ENCODE results near the gene CLASRP. TPM values are rescaled to one million over a fixed set of nuclear protein-coding genes. Genes with fewer than 3 reads are reported as not detected.

Gene CLASRP
- total and polyA plus RNA-seq, 2 of the 8 experiments (the other 6 are each of a cell fraction or from before 2014, with no cell fraction given): 22.3 to 71.7 TPM

DNA sequence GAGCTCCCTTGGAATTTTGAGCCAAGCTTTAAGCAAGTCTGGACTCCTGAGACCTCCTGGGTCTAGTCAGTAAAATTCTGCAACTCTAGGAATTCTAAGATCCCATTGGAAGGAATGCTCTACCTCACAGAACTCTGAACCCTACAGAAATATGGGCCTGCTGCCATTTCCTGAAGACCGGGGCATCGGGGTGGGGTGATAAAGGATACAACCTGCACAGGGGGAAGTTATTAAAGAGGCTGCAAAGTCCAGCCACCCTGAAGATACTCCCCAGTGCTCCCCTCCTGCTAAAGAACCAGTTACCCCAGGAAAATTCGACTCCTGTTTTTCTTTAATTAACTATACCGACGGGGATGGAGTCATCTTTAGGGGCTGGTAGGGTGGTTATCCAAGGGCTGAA is 51.8 kb downstream of the CLASRP start:
- no peak overlapping the region for H3K23ac ChIP-seq (ENCODE audit: insufficient read length)
- FAIRE-seq (no peak), DNase-seq (ENCODE audit: low read depth in 1 of 2, low spot score in 2 of 2) (no peak)
- H2BK5ac ChIP-seq (ENCODE audit: low read depth, low read length): peak overlapping the region; percentile 86; the same call in 1 of the 2 replicates
- H3K4me2 ChIP-seq (ENCODE audit: insufficient read depth in 1 of 2, low read depth in 2 of 2, low read length in 2 of 2): peak overlapping the region; percentile 94 to 98
- H4K20me1 ChIP-seq (replicated peaks in 1 of 2; ENCODE audit: control insufficient read depth in 1 of 2, insufficient read depth in 2 of 2, low read length in 2 of 2): peaks cover 4 to 14% of the 10 kb centered on the region in 2 experiments
- H3K79me2 ChIP-seq (ENCODE audit: control insufficient read depth in 1 of 2, insufficient read depth in 2 of 2, low read length in 2 of 2): peaks cover 19 to 37% of the 10 kb centered on the region in 2 experiments
- H3K36me3 ChIP-seq (ENCODE audit: control insufficient read depth in 2 of 4, insufficient read depth in 4 of 4, low read length in 3 of 4): peaks cover 4 to 16% (median 5%) of the 10 kb centered on the region in 4 experiments; a peak in 5 of 8 replicates
- H3K18ac ChIP-seq (ENCODE audit: extremely low read depth, low read length): no peak overlapping the region
- no peak overlapping the region for H4K5ac ChIP-seq (ENCODE audit: insufficient read length, low read depth, low read length)
- H3K27ac ChIP-seq (ENCODE audit: low read depth, low read length): 0 out of 2 replicates have a peak overlapping the region, but pooled peaks have one; percentile 55
- H4K91ac ChIP-seq (replicated peaks; ENCODE audit: insufficient read length, low read length): no peak overlapping the region
- no peak overlapping the region for H2AFZ ChIP-seq (ENCODE audit: low read length)
- H2AK5ac ChIP-seq (ENCODE audit: low read depth, low read length): 0 out of 2 replicates have a peak overlapping the region, but pooled peaks have one; percentile 46
- H4K8ac ChIP-seq (ENCODE audit: extremely low read depth, insufficient read depth, low read length): no peak overlapping the region
- H2BK15ac ChIP-seq (ENCODE audit: low read length): no peak overlapping the region
- H3K14ac ChIP-seq (ENCODE audit: insufficient read length): no peak overlapping the region
- ChIA-PET POLR2A (ENCODE audit: partially characterized antibody) (interaction anchor here (0.9 to 6.1 kb wide), 11 partner anchors 12 to 185 kb away, joined by 3 to 230 read pairs (median 6); partner anchors contain the start of genes APOE, GEMIN7 and ZNF296), CTCF (ENCODE audit: partially characterized antibody) (interaction anchor here (1.0 to 5.3 kb wide), 13 partner anchors 9 to 187 kb away, joined by 3 to 39 read pairs (median 5); partner anchors contain the start of genes GEMIN7 and ZNF296)
- peak overlapping the region; percentile 75; the same call in 1 of the 2 replicates for H2BK12ac ChIP-seq (ENCODE audit: low read depth, low read length)
- no peak overlapping the region for H3K4ac ChIP-seq (replicated peaks; ENCODE audit: insufficient read length, low read depth, low read length)
- H2BK120ac ChIP-seq (replicated peaks; ENCODE audit: low read depth, low read length): no peak overlapping the region
- no peaks in the 10 kb centered on the region for H3K27me3 ChIP-seq (replicated peaks in 1 of 4; ENCODE audit: control insufficient read depth in 3 of 4, extremely low read depth in 1 of 4, insufficient read depth in 3 of 4, low read length in 3 of 4)
- peaks cover 16% of the 10 kb centered on the region for H3K23me2 ChIP-seq (ENCODE audit: low read depth, low read length)
- H3K79me1 ChIP-seq (ENCODE audit: low read depth, low read length): peaks cover 15% of the 10 kb centered on the region
- H3K56ac ChIP-seq (replicated peaks; ENCODE audit: insufficient read length, low read depth, low read length): no peak overlapping the region
- WGBS, 2 experiments (ENCODE audit: extremely low coverage in 1 of 2, insufficient coverage in 1 of 2, insufficient read length in 1 of 2, insufficient replicate concordance in 2 of 2, low coverage in 1 of 2, low lambda C conversion rate in 2 of 2, missing lambda C conversion rate in 1 of 2): 94% methylated on average over 5 of the region's 5 CpGs; no CpG with 5 or more reads in 1 of the 2 experiments
- peaks cover 4 to 17% (median 7%) of the 10 kb centered on the region in 4 experiments; a peak in 6 of 7 replicates for H3K4me1 ChIP-seq (replicated peaks in 1 of 4; ENCODE audit: control insufficient read depth in 3 of 4, insufficient read depth in 4 of 4, low read length in 3 of 4)
- H3K9me3 ChIP-seq (ENCODE audit: insufficient read depth in 2 of 2, low read depth in 1 of 2, low read length in 1 of 2): no peaks in the 10 kb centered on the region
- peak overlapping the region in 1 of 4 experiments; percentile 62; a peak in 3 of 7 replicates for H3K9ac ChIP-seq (replicated peaks in 1 of 4; ENCODE audit: extremely low read depth in 1 of 4, low read depth in 3 of 4, low read length in 3 of 4)
- no peak overlapping the region for H2BK20ac ChIP-seq (ENCODE audit: low read length)
- peak overlapping the region in 2 of 4 experiments; percentile 57 to 97; a peak in 3 of 8 replicates for H3K4me3 ChIP-seq (ENCODE audit: extremely low read depth in 1 of 4, insufficient read depth in 2 of 4, low read depth in 3 of 4, low read length in 4 of 4)
- TF ChIP-seq SIN3A (conservative IDR thresholded peaks at IDR 0.05 in 1 of 2, IDR thresholded peaks at IDR 0.05 in 1 of 2; ENCODE audit: low read depth in 1 of 2, low read length in 2 of 2) (no peak), KDM1A (IDR thresholded peaks at IDR 0.05; ENCODE audit: borderline replicate concordance, low read length) (no peak), JUN (IDR thresholded peaks at IDR 0.05; ENCODE audit: low read depth, low read length) (no peak), KDM4A (IDR thresholded peaks at IDR 0.05; ENCODE audit: low read depth, low read length, severe bottlenecking) (no peak), HDAC2 (IDR thresholded peaks at IDR 0.05; ENCODE audit: borderline replicate concordance in 1 of 2, low read depth in 2 of 2, low read length in 2 of 2) (no peak), NRF1 (IDR thresholded peaks at IDR 0.05; ENCODE audit: low read depth, low read length) (no peak), SAP30 (IDR thresholded peaks at IDR 0.05; ENCODE audit: insufficient read depth, insufficient replicate concordance, low read length) (no peak), RXRA (IDR thresholded peaks at IDR 0.05; ENCODE audit: insufficient read depth, low read depth, low read length) (no peak)
- TF ChIP-seq, protein P1, sequence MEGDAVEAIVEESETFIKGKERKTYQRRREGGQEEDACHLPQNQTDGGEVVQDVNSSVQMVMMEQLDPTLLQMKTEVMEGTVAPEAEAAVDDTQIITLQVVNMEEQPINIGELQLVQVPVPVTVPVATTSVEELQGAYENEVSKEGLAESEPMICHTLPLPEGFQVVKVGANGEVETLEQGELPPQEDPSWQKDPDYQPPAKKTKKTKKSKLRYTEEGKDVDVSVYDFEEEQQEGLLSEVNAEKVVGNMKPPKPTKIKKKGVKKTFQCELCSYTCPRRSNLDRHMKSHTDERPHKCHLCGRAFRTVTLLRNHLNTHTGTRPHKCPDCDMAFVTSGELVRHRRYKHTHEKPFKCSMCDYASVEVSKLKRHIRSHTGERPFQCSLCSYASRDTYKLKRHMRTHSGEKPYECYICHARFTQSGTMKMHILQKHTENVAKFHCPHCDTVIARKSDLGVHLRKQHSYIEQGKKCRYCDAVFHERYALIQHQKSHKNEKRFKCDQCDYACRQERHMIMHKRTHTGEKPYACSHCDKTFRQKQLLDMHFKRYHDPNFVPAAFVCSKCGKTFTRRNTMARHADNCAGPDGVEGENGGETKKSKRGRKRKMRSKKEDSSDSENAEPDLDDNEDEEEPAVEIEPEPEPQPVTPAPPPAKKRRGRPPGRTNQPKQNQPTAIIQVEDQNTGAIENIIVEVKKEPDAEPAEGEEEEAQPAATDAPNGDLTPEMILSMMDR (IDR thresholded peaks at IDR 0.05; ENCODE audit: control extremely low read depth in 1 of 3, insufficient read depth in 1 of 3, low read depth in 1 of 3, low read length in 3 of 3): no peak

Data from H1 (cell line).